Heart left ventricle (tissue), 13 donors: Measurements from ENCODE around the gene TMEFF2.

Experiments
- CTCF ChIP-seq, 12 donors: fragments of 200-600 bp; sonication (generic) in 4 of 12; IDR thresholded peaks; one replicate each; pipeline versions ENCODE4 v1.5.0 to v1.8.0; 2018 to 2022; ENCODE audit warnings: antibody characterized with exemption in 12 of 12, mild to moderate bottlenecking in 5 of 12
- POLR2A ChIP-seq, 2 donors: fragments of 450-650 bp; IDR thresholded peaks; one replicate each; pipeline ENCODE4 v1.6.1; 2017; ENCODE audit warnings: antibody characterized with exemption in 2 of 2, mild to moderate bottlenecking in 2 of 2, moderate library complexity in 2 of 2
- donor health status: ischemic (EF 13 %, LVEDD 7.1; RV severe dilation, severe dysfunction).
- donor health status: DM: no; HTN: yes; CAD: no.
- donor health status: DM: no; HTN: no; CAD: no.
- donor health status: ischemic (EF 25% LVEDD 6.9; RV normal size, moderate dysfunction).
- donor health status: ischemic (EF 25% LVEDD 5.7; RV mildly dilated, moderate dysfunction).
- donor health status: ischemic (EF 35%, LVEDD 5.7; RV mildly dilated, moderate dysfunction).
- donor health status: nonischemic (EF 11% LVEDD 7.7; RV severe dilation, severe dysfunction).
- donor health status: DM: yes; HTN: yes; CAD: no.
- donor health status: PGD.
- donor health status: ischemic (EF 29% LVEDD 5.4; RV normal size, mild dysfunction).
- donor health status: nonischemic (EF 23%, LVEDD 6.1; RV moderate dilation, normal function).

- TF ChIP-seq CTCF (IDR thresholded peaks at IDR 0.05) (no peak), POLR2A (IDR thresholded peaks at IDR 0.05) (no peak)
These were observed 54.4 kb downstream of the TMEFF2 start for GRCh38 chr2:192140236-192140839.
